ENCODE data around the gene DNAJC9. TPM values are rescaled to one million over a fixed set of nuclear protein-coding genes. Genes with fewer than 3 reads are reported as not detected.
A peak's percentile ranks its signal among the peaks of the same experiment; 100 is the strongest.

Gene DNAJC9
- total RNA-seq, 2 experiments from 2014 or later: 63.0 to 83.3 TPM

DNA sequence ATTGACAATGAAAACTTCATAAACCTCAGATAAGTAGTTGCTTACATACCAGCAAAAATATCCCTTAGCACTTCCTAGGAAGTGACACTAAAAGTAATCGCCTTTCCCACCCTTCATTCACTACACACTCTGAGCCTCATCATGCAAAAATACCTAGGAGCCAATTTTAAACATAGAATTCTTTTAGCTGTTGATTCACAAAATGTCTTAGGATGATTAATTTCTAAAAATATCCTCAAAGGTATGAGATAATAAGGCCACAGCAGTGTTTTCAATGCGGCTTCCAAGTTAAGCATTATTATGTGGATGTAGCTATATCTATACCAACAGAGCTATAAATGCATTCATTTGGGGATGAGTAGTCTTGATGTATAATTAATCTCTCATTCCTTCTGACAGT, 13.2 kb downstream of the DNAJC9 start:
- ChIA-PET CTCF (ENCODE audit: unreplicated experiment) (no interaction called here), POLR2A (interaction anchor here (0.6 to 1.9 kb wide), 6 partner anchors 11 to 82 kb away, joined by 3 to 8 read pairs (median 4); partner anchors contain the start of genes DNAJC9 and MRPS16)
- DNase-seq (ENCODE audit: low spot score): no peak
- no peak overlapping the region for H3K4me3 ChIP-seq (ENCODE audit: low read depth, low read length, poor library complexity, severe bottlenecking)
- no TSS peak for BruUV-seq (replicated peaks)
- intact Hi-C loops (cut with micrococcal nuclease; ENCODE audit: unreplicated experiment): no loop called here
- H3K36me3 ChIP-seq (ENCODE audit: insufficient read depth, low read length): peaks cover 74% of the 10 kb centered on the region
- no peaks in the 10 kb centered on the region for H3K9me3 ChIP-seq (ENCODE audit: low read length)
- no peaks in the 10 kb centered on the region for H3K79me2 ChIP-seq (ENCODE audit: insufficient read depth, low read depth, low read length)
- no peak overlapping the region for H3K4me2 ChIP-seq (ENCODE audit: low read length)
- TF ChIP-seq, protein P1, sequence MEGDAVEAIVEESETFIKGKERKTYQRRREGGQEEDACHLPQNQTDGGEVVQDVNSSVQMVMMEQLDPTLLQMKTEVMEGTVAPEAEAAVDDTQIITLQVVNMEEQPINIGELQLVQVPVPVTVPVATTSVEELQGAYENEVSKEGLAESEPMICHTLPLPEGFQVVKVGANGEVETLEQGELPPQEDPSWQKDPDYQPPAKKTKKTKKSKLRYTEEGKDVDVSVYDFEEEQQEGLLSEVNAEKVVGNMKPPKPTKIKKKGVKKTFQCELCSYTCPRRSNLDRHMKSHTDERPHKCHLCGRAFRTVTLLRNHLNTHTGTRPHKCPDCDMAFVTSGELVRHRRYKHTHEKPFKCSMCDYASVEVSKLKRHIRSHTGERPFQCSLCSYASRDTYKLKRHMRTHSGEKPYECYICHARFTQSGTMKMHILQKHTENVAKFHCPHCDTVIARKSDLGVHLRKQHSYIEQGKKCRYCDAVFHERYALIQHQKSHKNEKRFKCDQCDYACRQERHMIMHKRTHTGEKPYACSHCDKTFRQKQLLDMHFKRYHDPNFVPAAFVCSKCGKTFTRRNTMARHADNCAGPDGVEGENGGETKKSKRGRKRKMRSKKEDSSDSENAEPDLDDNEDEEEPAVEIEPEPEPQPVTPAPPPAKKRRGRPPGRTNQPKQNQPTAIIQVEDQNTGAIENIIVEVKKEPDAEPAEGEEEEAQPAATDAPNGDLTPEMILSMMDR (conservative IDR thresholded peaks at IDR 0.05; ENCODE audit: low read length): no peak
- no peak for TF ChIP-seq EZH2phosphoT487 (IDR thresholded peaks at IDR 0.05; ENCODE audit: borderline replicate concordance, low read depth, low read length)
- no peaks in the 10 kb centered on the region for H3K9me2 ChIP-seq (ENCODE audit: insufficient read depth, low read length)
- no peaks in the 10 kb centered on the region for H4K20me1 ChIP-seq (ENCODE audit: insufficient read depth, low read length)
- H3K27ac ChIP-seq (ENCODE audit: low read depth, low read length, poor library complexity, severe bottlenecking): no peak overlapping the region
- H3K4me1 ChIP-seq (ENCODE audit: insufficient read depth, low read length, poor library complexity, severe bottlenecking): no peaks in the 10 kb centered on the region
- no peak overlapping the region for H2AFZ ChIP-seq (ENCODE audit: low read length)

DNA sequence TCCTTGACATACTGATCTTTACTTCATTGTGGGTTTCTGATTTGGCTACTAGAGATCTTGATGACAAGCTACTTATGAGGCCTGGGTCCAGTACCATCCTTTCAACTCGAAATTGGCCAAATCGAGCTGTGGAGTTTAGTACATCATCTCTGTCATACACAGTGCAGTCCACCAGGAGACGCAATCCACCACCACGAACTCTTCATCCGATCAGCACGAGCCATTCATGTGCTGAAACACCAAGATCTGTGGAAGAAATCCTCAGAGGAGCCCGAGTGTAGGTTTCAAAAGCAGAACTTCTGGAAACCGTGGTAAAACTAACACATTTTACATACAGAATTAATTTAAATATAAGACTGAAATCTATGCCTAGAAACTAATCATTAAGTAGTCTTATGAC, 14.2 kb downstream of the DNAJC9 start:
- Histone ChIP-seq H3K36me3 (ENCODE audit: insufficient read depth, low read length) (peaks cover 64% of the 10 kb centered on the region), H2AFZ (ENCODE audit: low read length) (no peak overlapping the region), H3K4me1 (ENCODE audit: insufficient read depth, low read length, poor library complexity, severe bottlenecking) (no peaks in the 10 kb centered on the region), H3K27ac (ENCODE audit: low read depth, low read length, poor library complexity, severe bottlenecking) (no peak overlapping the region), H4K20me1 (ENCODE audit: insufficient read depth, low read length) (no peaks in the 10 kb centered on the region), H3K4me2 (ENCODE audit: low read length) (no peak overlapping the region), H3K9me3 (ENCODE audit: low read length) (no peaks in the 10 kb centered on the region), H3K4me3 (ENCODE audit: low read depth, low read length, poor library complexity, severe bottlenecking) (no peak overlapping the region), H3K79me2 (ENCODE audit: insufficient read depth, low read depth, low read length) (no peaks in the 10 kb centered on the region), H3K9me2 (ENCODE audit: insufficient read depth, low read length) (no peaks in the 10 kb centered on the region)
- BruUV-seq (replicated peaks): no TSS peak
- no peak for TF ChIP-seq EZH2phosphoT487 (IDR thresholded peaks at IDR 0.05; ENCODE audit: borderline replicate concordance, low read depth, low read length)
- TF ChIP-seq, protein P1 (conservative IDR thresholded peaks at IDR 0.05; ENCODE audit: low read length): peak; percentile 33
- ChIA-PET POLR2A (interaction anchor here (0.5 to 1.6 kb wide), 4 partner anchors 10 to 68 kb away, joined by 3 to 8 read pairs (median 5); partner anchors contain the start of gene MRPS16), CTCF (ENCODE audit: unreplicated experiment) (no interaction called here)
- DNase-seq (ENCODE audit: low spot score): no peak
- intact Hi-C loops (cut with micrococcal nuclease; ENCODE audit: unreplicated experiment): no loop called here

DNA sequence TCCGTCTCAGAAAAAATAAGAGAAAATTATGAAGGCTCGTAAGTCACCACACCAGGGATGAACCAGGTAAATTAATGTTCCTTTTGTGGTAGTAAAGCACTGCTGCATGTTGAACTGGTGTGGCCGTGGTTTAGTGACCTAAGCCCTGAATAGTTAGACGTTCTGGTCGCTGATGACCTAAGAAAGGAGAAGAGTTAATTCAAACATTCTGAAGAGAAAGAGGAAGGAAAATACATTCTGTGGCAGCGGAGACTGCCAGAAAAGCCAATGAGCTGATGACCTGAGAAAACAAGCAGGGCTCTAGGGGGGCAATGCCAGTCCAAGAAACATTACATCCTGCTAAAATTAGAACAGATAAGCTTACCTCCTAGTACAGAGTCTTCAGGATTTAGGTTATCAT, 17.5 kb downstream of the DNAJC9 start:
- no peaks in the 10 kb centered on the region for H3K79me2 ChIP-seq (ENCODE audit: insufficient read depth, low read depth, low read length)
- CTCF ChIA-PET (ENCODE audit: unreplicated experiment): no interaction called here

More for the DNA sequence above, 17.5 kb downstream of the DNAJC9 start:
- DNase-seq (ENCODE audit: low spot score): no peak
- no peak overlapping the region for H2AFZ ChIP-seq (ENCODE audit: low read length)
- intact Hi-C loops (cut with micrococcal nuclease; ENCODE audit: unreplicated experiment): no loop called here
- POLR2A ChIA-PET: no interaction called here
- TF ChIP-seq, protein P1 (conservative IDR thresholded peaks at IDR 0.05; ENCODE audit: low read length): no peak
- TF ChIP-seq EZH2phosphoT487 (IDR thresholded peaks at IDR 0.05; ENCODE audit: borderline replicate concordance, low read depth, low read length): no peak
- no peak overlapping the region for H3K4me2 ChIP-seq (ENCODE audit: low read length)
- H3K4me3 ChIP-seq (ENCODE audit: low read depth, low read length, poor library complexity, severe bottlenecking): no peak overlapping the region
- peaks cover 4% of the 10 kb centered on the region for H3K4me1 ChIP-seq (ENCODE audit: insufficient read depth, low read length, poor library complexity, severe bottlenecking)
- no peaks in the 10 kb centered on the region for H3K9me2 ChIP-seq (ENCODE audit: insufficient read depth, low read length)
- H3K27ac ChIP-seq (ENCODE audit: low read depth, low read length, poor library complexity, severe bottlenecking): no peak overlapping the region
- H4K20me1 ChIP-seq (ENCODE audit: insufficient read depth, low read length): no peaks in the 10 kb centered on the region
- H3K9me3 ChIP-seq (ENCODE audit: low read length): no peaks in the 10 kb centered on the region
- H3K36me3 ChIP-seq (ENCODE audit: insufficient read depth, low read length): peaks cover 35% of the 10 kb centered on the region
- no TSS peak for BruUV-seq (replicated peaks)

Measured in OCI-LY7 (cell line).